CD8-positive, alpha-beta memory T cell (primary cell): ENCODE measurements around the gene HSP90AA1. TPM values are rescaled to one million over a fixed set of nuclear protein-coding genes. Genes with fewer than 3 reads are reported as not detected.
"Not testable (repeated sequence)": the region's sequence is repeated elsewhere in the genome, so short reads cannot be mapped to it uniquely, and the experiment has no call there.

ENCODE experiments used
- CTCF ChIA-PET: fragments of 350-600 bp; sonication (Branson Sonifier 250); formaldehyde crosslinking; loops from one replicate; lab custom pipeline; 2021; ENCODE audit warnings: antibody characterized with exemption; lab: Charles Lee
- POLR2A ChIA-PET: fragments of 350-600 bp; sonication (Branson Sonifier 250); formaldehyde crosslinking; loops from one replicate; lab custom pipeline; 2021; ENCODE audit warnings: antibody characterized with exemption; lab: Charles Lee
- DNase-seq, 5 donors: peaks; one replicate each; pipeline versions ENCODE4 v3.0.0 to v3.0.0-alpha.2; 2020 to 2022; ENCODE audit warnings: mixed read lengths in 1 of 5
- H3K27ac ChIP-seq: one replicate; pipeline ENCODE4 v1.7.0; 2013; ENCODE audit warnings: low read depth, mild to moderate bottlenecking, low read length, moderate library complexity
- H3K27me3 ChIP-seq: 2 replicates; pipeline ENCODE4 v1.7.0; 2013; ENCODE audit warnings: low read length, mild to moderate bottlenecking; ENCODE audit not compliant: insufficient read depth, poor library complexity, severe bottlenecking
- H3K36me3 ChIP-seq: 2 replicates; pipeline ENCODE4 v1.7.0; 2013; ENCODE audit warnings: mild to moderate bottlenecking, low read length, moderate library complexity; ENCODE audit not compliant: insufficient read depth
- H3K4me1 ChIP-seq: 2 replicates; pipeline ENCODE4 v1.7.0; 2013; ENCODE audit warnings: mild to moderate bottlenecking, low read length, moderate library complexity; ENCODE audit not compliant: insufficient read depth
- H3K4me3 ChIP-seq: 2 replicates; pipeline ENCODE4 v1.7.0; 2013; ENCODE audit warnings: mild to moderate bottlenecking, low read length
- H3K9me3 ChIP-seq: 2 replicates; pipeline ENCODE4 v1.7.0; 2013; ENCODE audit warnings: mild to moderate bottlenecking, low read length
- H3K27ac Mint-ChIP-seq, 8 donors: one replicate each; pipeline ENCODE4 v1.8.0; 2020 to 2021; ENCODE audit warnings: mixed read lengths in 8 of 8, mild to moderate bottlenecking in 6 of 8, inconsistent platforms in 3 of 8, moderate library complexity in 3 of 8
- H3K27me3 Mint-ChIP-seq, 2 donors: one replicate each; pipeline ENCODE4 v1.8.0; 2020 to 2021; ENCODE audit warnings: mixed read lengths in 2 of 2, mild to moderate bottlenecking in 1 of 2, moderate library complexity in 1 of 2
- H3K36me3 Mint-ChIP-seq, 3 donors: one replicate each; pipeline ENCODE4 v1.8.0; 2020 to 2021; ENCODE audit warnings: mixed read lengths in 3 of 3, inconsistent platforms in 1 of 3, mild to moderate bottlenecking in 1 of 3
- H3K4me1 Mint-ChIP-seq, 3 donors: one replicate each; pipeline ENCODE4 v1.8.0; 2020 to 2021; ENCODE audit warnings: mixed read lengths in 3 of 3, inconsistent platforms in 1 of 3, mild to moderate bottlenecking in 1 of 3
- H3K4me3 Mint-ChIP-seq, 7 donors: one replicate each; pipeline ENCODE4 v1.8.0; 2020 to 2021; ENCODE audit warnings: mixed read lengths in 7 of 7, mild to moderate bottlenecking in 6 of 7, moderate library complexity in 4 of 7, inconsistent platforms in 2 of 7
- H3K9me3 Mint-ChIP-seq, 5 donors: one replicate each; pipeline ENCODE4 v1.8.0; 2020 to 2022; ENCODE audit warnings: mixed read lengths in 5 of 5, mild to moderate bottlenecking in 3 of 5, moderate library complexity in 2 of 5, inconsistent platforms in 1 of 5
- polyA plus RNA-seq: library from polyadenylated mRNA; unstranded; fragments of 300-500 nt; fragmentation: Illumina TruSeq; gene quantifications from one replicate; pipeline ENCODE4 v1.2.3, GENCODE V29; 2021
- total RNA-seq, 2 experiments: library from RNA; stranded (reverse); gene quantifications; one replicate each; pipeline ENCODE4 v1.2.3, GENCODE V29; 2021

Gene HSP90AA1
- total and polyA plus RNA-seq, 3 experiments from 2014 or later, result 579 to 1,586 (median 1,459) TPM

- not testable (repeated sequence) for H3K27ac ChIP-seq, H3K4me3 ChIP-seq, DNase-seq, H3K9me3 Mint-ChIP-seq, H3K9me3 ChIP-seq, H3K27me3 ChIP-seq
- peak overlapping the region; percentile 92 to 99 (median 98) for H3K4me3 Mint-ChIP-seq
- peak overlapping the region; percentile 87 to 100 (median 99) for H3K27ac Mint-ChIP-seq
- H3K36me3 Mint-ChIP-seq, result peaks cover 26 to 74% (median 46%) of the 10 kb centered on the region in 3 donors
- H3K4me1 Mint-ChIP-seq, result peaks cover 66 to 82% (median 78%) of the 10 kb centered on the region in 3 donors
- POLR2A ChIA-PET, result interaction anchor here (1.2 kb wide), 1 partner anchor 233 kb away, joined by 3 read pairs; no protein-coding TSS in a partner anchor
- CTCF ChIA-PET, result interaction anchor here (0.9 to 1.6 kb wide), 3 partner anchors 12 to 123 kb away, joined by 3 read pairs; no protein-coding TSS in a partner anchor
- peaks cover 0 to 13% of the 10 kb centered on the region in 2 donors for H3K27me3 Mint-ChIP-seq
- Histone ChIP-seq H3K4me1 (peaks cover 57% of the 10 kb centered on the region), H3K36me3 (peaks cover 61% of the 10 kb centered on the region)
These were observed 2.3 kb downstream of the HSP90AA1 start for GRCh38 chr14:102084522-102084921.

GRCh38 chr14:102081231-102082080, 5.4 kb downstream of the HSP90AA1 start:
- ChIA-PET POLR2A (no interaction called here), CTCF (no interaction called here)
- Mint-ChIP-seq H3K36me3 (peaks cover 26 to 82% (median 47%) of the 10 kb centered on the region in 3 donors), H3K4me1 (peaks cover 57 to 68% (median 65%) of the 10 kb centered on the region in 3 donors), H3K4me3 (peak overlapping the region in 2 of 7 donors; percentile 38 to 51), H3K27ac (peak overlapping the region in 6 of 8 donors; percentile 39 to 96 (median 70)), H3K27me3 (peaks cover 0 to 9% of the 10 kb centered on the region in 2 donors), H3K9me3 (no peaks in the 10 kb centered on the region)
- no peaks in the 10 kb centered on the region for H3K9me3 ChIP-seq
- no peak overlapping the region for H3K27ac ChIP-seq
- H3K4me3 ChIP-seq, result no peak overlapping the region
- H3K4me1 ChIP-seq, result peaks cover 41% of the 10 kb centered on the region
- no peaks in the 10 kb centered on the region for H3K27me3 ChIP-seq
- peaks cover 64% of the 10 kb centered on the region for H3K36me3 ChIP-seq
- no peak for DNase-seq

DNA sequence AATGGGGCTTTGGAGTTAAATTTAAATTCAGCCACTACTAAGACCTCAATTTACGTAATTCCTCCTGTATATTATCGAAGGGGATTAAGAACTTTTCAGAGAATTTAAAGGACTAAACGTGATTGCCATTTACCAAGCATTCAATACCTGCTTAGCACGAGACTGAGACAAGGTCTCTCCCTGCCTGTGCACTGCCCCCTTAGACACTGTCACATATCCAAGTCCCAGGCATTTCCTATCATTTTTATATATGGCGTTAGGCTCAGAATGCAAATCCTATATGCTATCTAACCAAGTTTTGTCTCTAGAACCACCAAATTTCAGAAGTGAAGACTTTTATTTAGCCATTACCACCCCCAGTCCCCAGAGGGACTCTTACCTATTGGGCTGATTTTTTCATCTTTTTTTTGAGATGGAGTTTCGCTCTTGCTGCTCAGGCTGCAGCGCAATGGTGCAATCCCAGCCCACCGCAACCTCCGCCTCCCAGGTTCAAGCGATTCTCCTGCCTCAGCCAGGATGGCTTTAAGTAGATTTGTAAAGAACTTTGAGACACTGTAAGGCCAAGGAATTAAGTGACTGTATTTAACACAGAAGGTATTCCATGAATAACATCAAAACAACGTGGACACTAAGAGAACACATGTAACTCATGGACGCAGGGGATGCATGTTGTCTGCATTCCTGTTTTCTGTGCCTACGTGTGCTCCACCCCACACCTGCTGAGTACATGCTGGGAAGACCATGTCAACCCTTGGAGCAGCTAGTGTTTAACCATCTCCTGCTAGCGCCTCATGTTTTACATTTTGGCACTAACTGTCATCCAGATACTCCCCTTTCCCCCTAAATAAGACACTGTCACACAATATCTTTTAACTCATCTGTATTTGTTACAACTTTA, 6.4 kb downstream of the HSP90AA1 start:
- H3K27ac Mint-ChIP-seq, result peak overlapping the region in 6 of 8 donors; percentile 22 to 96 (median 61)
- Histone ChIP-seq H3K4me3 (no peak overlapping the region), H3K36me3 (peaks cover 60% of the 10 kb centered on the region), H3K27me3 (no peaks in the 10 kb centered on the region), H3K27ac (no peak overlapping the region), H3K9me3 (no peaks in the 10 kb centered on the region), H3K4me1 (peaks cover 36% of the 10 kb centered on the region)
- ChIA-PET POLR2A (no interaction called here), CTCF (no interaction called here)
- H3K9me3 Mint-ChIP-seq, result no peaks in the 10 kb centered on the region
- peaks cover 0 to 1% of the 10 kb centered on the region in 2 donors for H3K27me3 Mint-ChIP-seq
- peaks cover 22 to 73% (median 42%) of the 10 kb centered on the region in 3 donors for H3K36me3 Mint-ChIP-seq
- DNase-seq, result no peak
- H3K4me3 Mint-ChIP-seq, result peak overlapping the region in 3 of 7 donors; percentile 20 to 44 (median 34)
- H3K4me1 Mint-ChIP-seq, result peaks cover 48 to 59% (median 56%) of the 10 kb centered on the region in 3 donors

GRCh38 chr14:102079700-102079979, 7.2 kb downstream of the HSP90AA1 start:
- H3K27ac Mint-ChIP-seq, result peak overlapping the region in 4 of 8 donors; percentile 12 to 83 (median 52)
- no peak for DNase-seq
- peaks cover 18 to 65% (median 38%) of the 10 kb centered on the region in 3 donors for H3K36me3 Mint-ChIP-seq
- Histone ChIP-seq H3K4me3 (no peak overlapping the region), H3K4me1 (peaks cover 28% of the 10 kb centered on the region), H3K27ac (no peak overlapping the region), H3K27me3 (no peaks in the 10 kb centered on the region), H3K9me3 (no peaks in the 10 kb centered on the region), H3K36me3 (peaks cover 52% of the 10 kb centered on the region)
- H3K4me1 Mint-ChIP-seq, result peaks cover 40 to 51% (median 48%) of the 10 kb centered on the region in 3 donors
- no peaks in the 10 kb centered on the region for H3K9me3 Mint-ChIP-seq
- H3K4me3 Mint-ChIP-seq, result peak overlapping the region in 1 of 7 donors; percentile 4
- no peaks in the 10 kb centered on the region for H3K27me3 Mint-ChIP-seq
- CTCF ChIA-PET, result interaction anchor here (1.5 kb wide), 1 partner anchor 8 kb away, joined by 6 read pairs; no protein-coding TSS in a partner anchor
- POLR2A ChIA-PET, result no interaction called here

GRCh38 chr14:102078831-102079699, 7.8 kb downstream of the HSP90AA1 start:
- POLR2A ChIA-PET, result interaction anchor here (0.7 to 0.9 kb wide), 2 partner anchors 17 to 23 kb away, joined by 3 read pairs; no protein-coding TSS in a partner anchor
- Histone ChIP-seq H3K4me1 (peaks cover 22% of the 10 kb centered on the region), H3K9me3 (no peaks in the 10 kb centered on the region), H3K4me3 (no peak overlapping the region), H3K27me3 (no peaks in the 10 kb centered on the region), H3K36me3 (peaks cover 46% of the 10 kb centered on the region), H3K27ac (no peak overlapping the region)
- Mint-ChIP-seq H3K4me3 (peak overlapping the region in 1 of 7 donors; percentile 4), H3K27ac (peak overlapping the region in 4 of 8 donors; percentile 26 to 83 (median 64)), H3K9me3 (no peaks in the 10 kb centered on the region), H3K27me3 (no peaks in the 10 kb centered on the region), H3K36me3 (peaks cover 17 to 59% (median 35%) of the 10 kb centered on the region in 3 donors), H3K4me1 (peaks cover 35 to 49% (median 42%) of the 10 kb centered on the region in 3 donors)
- CTCF ChIA-PET, result interaction anchor here (0.9 to 1.5 kb wide), 3 partner anchors 9 to 17 kb away, joined by 3 to 6 read pairs (median 4); no protein-coding TSS in a partner anchor
- no peak for DNase-seq

- H3K27me3 Mint-ChIP-seq, H3K4me3 Mint-ChIP-seq, H3K9me3 ChIP-seq, H3K27me3 ChIP-seq, H3K27ac ChIP-seq, H3K9me3 Mint-ChIP-seq, DNase-seq, H3K4me3 ChIP-seq: not testable (repeated sequence)
- H3K36me3 Mint-ChIP-seq, result peaks cover 17 to 52% (median 30%) of the 10 kb centered on the region in 3 donors
- POLR2A ChIA-PET, result interaction anchor here (0.7 to 0.9 kb wide), 2 partner anchors 16 to 24 kb away, joined by 3 read pairs; no protein-coding TSS in a partner anchor
- H3K4me1 Mint-ChIP-seq, result peaks cover 29 to 42% (median 36%) of the 10 kb centered on the region in 3 donors
- H3K36me3 ChIP-seq, result peaks cover 39% of the 10 kb centered on the region
- H3K4me1 ChIP-seq, result peaks cover 16% of the 10 kb centered on the region
- CTCF ChIA-PET, result interaction anchor here (0.9 to 1.5 kb wide), 3 partner anchors 10 to 18 kb away, joined by 3 to 6 read pairs (median 4); no protein-coding TSS in a partner anchor
- peak overlapping the region in 5 of 8 donors; percentile 19 to 83 (median 70) for H3K27ac Mint-ChIP-seq
These were observed 8.5 kb downstream of the HSP90AA1 start for GRCh38 chr14:102078361-102078791.

DNA sequence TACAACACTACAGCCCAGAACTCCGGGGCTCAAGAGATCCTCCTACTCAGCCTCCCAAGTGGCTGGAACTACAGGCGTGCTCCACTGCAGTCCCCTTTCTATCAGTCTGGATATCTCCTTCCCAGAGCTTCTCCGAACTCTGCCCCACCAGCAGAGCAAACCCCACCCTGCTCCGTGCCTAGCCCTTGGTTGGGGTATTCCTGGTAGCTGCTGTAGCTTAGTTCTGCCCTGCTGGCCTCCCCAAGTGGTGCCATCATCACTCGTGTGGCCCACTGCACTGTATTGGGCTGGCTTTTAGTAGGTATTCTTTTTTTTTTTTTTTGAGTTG, 9.5 kb downstream of the HSP90AA1 start:
- Mint-ChIP-seq H3K4me1 (peaks cover 21 to 35% (median 25%) of the 10 kb centered on the region in 3 donors), H3K27me3 (no peaks in the 10 kb centered on the region), H3K9me3 (no peaks in the 10 kb centered on the region), H3K36me3 (peaks cover 14 to 42% (median 25%) of the 10 kb centered on the region in 3 donors), H3K4me3 (peak overlapping the region in 1 of 7 donors; percentile 79), H3K27ac (peak overlapping the region in 1 of 8 donors; percentile 85)
- H3K4me1 ChIP-seq, result peaks cover 5% of the 10 kb centered on the region
- H3K9me3 ChIP-seq, result no peaks in the 10 kb centered on the region
- no peak overlapping the region for H3K4me3 ChIP-seq
- DNase-seq, result no peak
- H3K36me3 ChIP-seq, result peaks cover 29% of the 10 kb centered on the region
- POLR2A ChIA-PET, result interaction anchor here (0.6 kb wide), 1 partner anchor 1477 kb away, joined by 3 read pairs; no protein-coding TSS in a partner anchor
- H3K27me3 ChIP-seq, result no peaks in the 10 kb centered on the region
- CTCF ChIA-PET, result interaction anchor here (1.4 kb wide), 1 partner anchor 27 kb away, joined by 6 read pairs; no protein-coding TSS in a partner anchor
- H3K27ac ChIP-seq, result no peak overlapping the region
